Measurements from ENCODE around the gene PSMF1. TPM values are rescaled to one million over a fixed set of nuclear protein-coding genes. Genes with fewer than 3 reads are reported as not detected.

The PSMF1 gene
- total RNA-seq, 1 donor from 2014 or later, result 142 TPM

DNA sequence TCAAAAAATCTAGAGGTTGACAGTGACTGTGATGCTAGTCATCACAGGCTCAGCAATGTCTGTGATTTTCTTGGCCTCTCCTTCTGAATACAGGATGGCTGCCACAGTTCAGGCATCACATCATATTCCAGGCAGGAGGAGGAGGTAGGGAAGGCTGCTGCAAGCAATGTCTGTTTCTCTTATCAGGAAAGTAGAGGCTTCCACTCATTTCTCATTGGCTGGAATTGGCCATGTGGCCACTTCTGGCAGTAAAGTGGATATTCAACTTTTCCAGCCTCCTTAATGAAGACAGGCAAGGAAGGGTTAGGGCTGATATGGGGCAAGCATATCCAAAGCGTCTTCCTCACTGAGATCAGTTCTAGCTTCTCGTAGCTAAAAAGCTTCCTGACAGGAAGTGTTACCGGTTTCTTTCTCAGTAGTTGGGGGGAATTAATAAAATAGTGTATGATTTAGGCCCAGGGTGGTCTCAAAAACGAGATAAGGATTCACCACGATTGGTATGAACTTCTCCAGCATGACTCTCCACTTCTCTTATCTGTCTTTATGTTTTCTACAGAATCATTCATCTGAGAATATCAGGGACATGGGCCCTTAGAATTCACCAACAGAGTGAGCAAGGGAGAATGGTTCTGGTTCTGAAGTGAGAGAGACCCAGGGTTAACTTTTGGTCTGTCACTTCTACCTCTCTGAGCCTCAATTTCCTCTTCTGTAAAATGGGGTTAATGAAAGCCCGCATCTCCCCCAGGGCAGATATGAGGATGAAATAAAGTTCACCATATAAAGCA lies 32.7 kb upstream of the PSMF1 start:
- Mint-ChIP-seq H3K27me3 (no peaks in the 10 kb centered on the region), H3K9me3 (peaks cover 9% of the 10 kb centered on the region), H3K36me3 (no peaks in the 10 kb centered on the region), H3K4me1 (ENCODE audit: unreplicated experiment) (peaks cover 13% of the 10 kb centered on the region), H3K4me3 (no peak overlapping the region), H3K27ac (no peak overlapping the region)
- TF ChIP-seq, protein P1, sequence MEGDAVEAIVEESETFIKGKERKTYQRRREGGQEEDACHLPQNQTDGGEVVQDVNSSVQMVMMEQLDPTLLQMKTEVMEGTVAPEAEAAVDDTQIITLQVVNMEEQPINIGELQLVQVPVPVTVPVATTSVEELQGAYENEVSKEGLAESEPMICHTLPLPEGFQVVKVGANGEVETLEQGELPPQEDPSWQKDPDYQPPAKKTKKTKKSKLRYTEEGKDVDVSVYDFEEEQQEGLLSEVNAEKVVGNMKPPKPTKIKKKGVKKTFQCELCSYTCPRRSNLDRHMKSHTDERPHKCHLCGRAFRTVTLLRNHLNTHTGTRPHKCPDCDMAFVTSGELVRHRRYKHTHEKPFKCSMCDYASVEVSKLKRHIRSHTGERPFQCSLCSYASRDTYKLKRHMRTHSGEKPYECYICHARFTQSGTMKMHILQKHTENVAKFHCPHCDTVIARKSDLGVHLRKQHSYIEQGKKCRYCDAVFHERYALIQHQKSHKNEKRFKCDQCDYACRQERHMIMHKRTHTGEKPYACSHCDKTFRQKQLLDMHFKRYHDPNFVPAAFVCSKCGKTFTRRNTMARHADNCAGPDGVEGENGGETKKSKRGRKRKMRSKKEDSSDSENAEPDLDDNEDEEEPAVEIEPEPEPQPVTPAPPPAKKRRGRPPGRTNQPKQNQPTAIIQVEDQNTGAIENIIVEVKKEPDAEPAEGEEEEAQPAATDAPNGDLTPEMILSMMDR (conservative IDR thresholded peaks at IDR 0.05), result no peak
- no peak for DNase-seq (ENCODE audit: extremely low spot score, unreplicated experiment)

DNA sequence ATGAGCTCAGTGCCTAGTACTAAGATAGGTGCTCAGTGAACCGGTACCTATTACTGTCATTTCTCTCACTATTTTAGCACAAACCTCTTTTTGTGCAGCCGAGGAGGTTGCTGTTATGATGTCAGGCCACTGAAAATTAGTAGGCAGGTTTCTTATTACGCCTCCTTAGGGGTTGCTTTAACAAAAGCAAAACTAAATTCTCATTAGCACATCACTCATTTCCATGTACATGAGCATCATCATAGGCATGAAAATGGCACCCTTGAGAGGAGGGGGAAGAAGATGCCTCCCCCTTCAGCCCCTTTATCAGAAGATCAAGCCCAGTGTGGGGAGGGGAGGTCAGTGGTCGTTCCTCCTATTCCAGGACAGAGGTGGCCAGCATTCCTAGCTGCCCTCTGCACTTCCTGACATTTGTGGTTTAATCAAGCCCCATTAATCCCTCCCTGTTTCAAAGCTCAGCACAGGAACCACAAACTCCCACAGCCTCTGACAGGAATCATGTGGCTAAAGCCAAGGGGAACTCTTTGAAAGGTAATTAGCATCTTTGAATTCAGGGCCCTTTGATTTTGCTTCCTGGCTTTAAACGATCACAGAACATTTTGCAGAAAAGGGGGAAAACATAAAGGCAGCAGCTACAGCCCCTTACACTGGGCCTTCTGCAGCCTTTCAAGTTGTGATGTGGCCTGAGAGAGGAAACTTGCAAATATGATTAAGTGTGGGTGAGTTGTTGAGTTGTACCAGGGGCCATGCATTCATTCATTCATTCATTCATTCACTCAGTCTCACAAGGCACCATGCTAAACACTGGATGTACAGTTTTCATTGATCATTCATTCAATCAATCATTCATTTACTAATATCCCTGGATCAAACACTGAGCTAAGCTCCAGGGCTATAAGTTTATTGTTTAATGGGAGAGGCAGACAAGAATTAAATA lies 31.9 kb upstream of the PSMF1 start:
- Mint-ChIP-seq H3K9me3 (peaks cover 9% of the 10 kb centered on the region), H3K27ac (no peak overlapping the region), H3K4me1 (ENCODE audit: unreplicated experiment) (peaks cover 13% of the 10 kb centered on the region), H3K36me3 (no peaks in the 10 kb centered on the region), H3K4me3 (no peak overlapping the region), H3K27me3 (no peaks in the 10 kb centered on the region)
- no peak for DNase-seq (ENCODE audit: extremely low spot score, unreplicated experiment)
- TF ChIP-seq, protein P1 (conservative IDR thresholded peaks at IDR 0.05), result no peak

DNA sequence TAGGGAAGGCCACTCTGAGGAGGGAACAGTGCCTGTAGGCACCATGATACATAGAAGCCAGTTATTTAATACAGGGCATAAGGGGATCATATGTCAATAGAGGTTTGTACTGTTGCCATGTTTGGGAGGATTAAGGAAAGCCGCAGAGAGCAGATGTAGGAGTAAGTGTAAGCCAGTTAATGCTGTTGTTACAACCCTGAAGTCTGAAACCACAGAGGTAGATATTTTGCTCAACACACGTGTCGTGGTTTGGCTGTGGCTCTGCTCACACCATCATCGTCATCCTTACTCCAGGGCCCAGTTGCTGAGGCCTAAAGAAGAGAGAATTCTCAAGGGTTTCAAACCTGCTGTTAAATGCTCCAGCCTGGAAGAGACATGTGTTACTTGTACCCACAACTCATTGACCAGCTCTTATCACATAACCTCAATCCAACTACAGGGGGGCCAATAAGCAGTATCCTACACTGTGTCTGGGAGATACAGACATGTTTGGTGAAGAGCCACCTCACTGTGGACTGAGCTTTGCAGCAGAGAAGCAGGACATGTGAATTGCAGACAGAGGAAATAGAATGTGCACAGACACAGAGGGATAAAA lies 31.0 kb upstream of the PSMF1 start:
- Mint-ChIP-seq H3K36me3 (no peaks in the 10 kb centered on the region), H3K4me1 (ENCODE audit: unreplicated experiment) (peaks cover 13% of the 10 kb centered on the region), H3K4me3 (no peak overlapping the region), H3K27ac (no peak overlapping the region), H3K27me3 (no peaks in the 10 kb centered on the region), H3K9me3 (peaks cover 12% of the 10 kb centered on the region)
- TF ChIP-seq, protein P1 (conservative IDR thresholded peaks at IDR 0.05), result no peak
- DNase-seq (ENCODE audit: extremely low spot score, unreplicated experiment), result no peak

DNA sequence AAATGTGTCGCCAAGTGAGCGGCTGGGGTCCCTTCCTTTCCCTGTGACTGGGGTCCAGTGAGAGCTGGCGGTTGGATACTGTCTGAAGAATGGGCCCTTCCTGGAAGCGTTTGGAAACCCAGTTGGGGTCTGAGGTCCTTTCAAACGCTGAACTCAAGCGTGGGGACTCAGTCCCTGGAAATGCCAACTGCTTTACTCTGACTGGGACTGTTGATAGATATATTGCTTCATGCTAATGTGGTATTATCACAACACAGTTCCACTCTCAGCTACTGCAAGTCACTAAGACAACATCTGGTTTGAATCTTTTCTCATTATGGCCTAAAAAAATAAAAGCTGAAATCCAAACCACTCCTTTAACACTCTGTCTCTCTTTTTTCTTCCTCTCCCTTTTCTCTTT lies 23.7 kb upstream of the PSMF1 start:
- no peak for DNase-seq (ENCODE audit: extremely low spot score, unreplicated experiment)
- no peak overlapping the region for H3K4me3 Mint-ChIP-seq
- no peak overlapping the region for H3K27ac Mint-ChIP-seq
- H3K27me3 Mint-ChIP-seq, result peaks cover 3% of the 10 kb centered on the region
- H3K9me3 Mint-ChIP-seq, result peaks cover 3% of the 10 kb centered on the region
- TF ChIP-seq, protein P1 (conservative IDR thresholded peaks at IDR 0.05), result no peak
- no peaks in the 10 kb centered on the region for H3K4me1 Mint-ChIP-seq (ENCODE audit: unreplicated experiment)
- H3K36me3 Mint-ChIP-seq, result no peaks in the 10 kb centered on the region

DNA sequence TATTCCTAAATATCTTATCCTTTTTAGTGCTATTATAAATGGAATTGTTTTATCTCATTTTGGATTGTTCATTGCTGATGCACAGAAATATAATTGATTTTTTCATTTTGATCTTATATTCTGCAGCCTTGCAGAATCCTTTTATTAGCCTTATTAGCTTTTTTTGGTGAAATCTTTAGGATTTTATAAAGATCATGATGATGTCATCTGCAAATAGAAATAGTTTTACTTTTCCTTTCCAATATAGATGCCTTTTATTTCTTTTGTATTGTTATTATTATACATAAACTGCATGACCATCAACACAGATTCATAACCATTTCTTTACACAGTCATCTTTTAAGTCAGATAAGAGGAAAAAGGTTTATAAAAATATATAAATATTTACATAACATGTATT lies 16.9 kb upstream of the PSMF1 start:
- no peak for DNase-seq (ENCODE audit: extremely low spot score, unreplicated experiment)
- Mint-ChIP-seq H3K4me1 (ENCODE audit: unreplicated experiment) (no peaks in the 10 kb centered on the region), H3K4me3 (no peak overlapping the region), H3K9me3 (no peaks in the 10 kb centered on the region), H3K27me3 (peaks cover 3% of the 10 kb centered on the region), H3K27ac (no peak overlapping the region), H3K36me3 (no peaks in the 10 kb centered on the region)
- TF ChIP-seq, protein P1 (conservative IDR thresholded peaks at IDR 0.05), result no peak
